Subcutaneous adipose tissue (tissue), 4 donors: ENCODE data around the gene RGS9. TPM values are rescaled to one million over a fixed set of nuclear protein-coding genes. Genes with fewer than 3 reads are reported as not detected.

Experiments used
- total RNA-seq, 4 donors: library from RNA; depleted of rRNA; stranded (reverse); fragments of >200 nt; gene quantifications; one replicate each; pipeline ENCODE4 v1.1.0, GENCODE V29; 2016
- TF ChIP-seq, protein P1 (sequence below): fragments of 450-650 bp; IDR thresholded peaks from one replicate; pipeline ENCODE4 v1.5.1; 2016; ENCODE audit warnings: low read depth, mild to moderate bottlenecking, control low read depth, antibody characterized with exemption, moderate library complexity

Gene RGS9
- total RNA-seq, 4 donors from 2014 or later, result 1.5 to 7.5 (median 3.3) TPM

DNA sequence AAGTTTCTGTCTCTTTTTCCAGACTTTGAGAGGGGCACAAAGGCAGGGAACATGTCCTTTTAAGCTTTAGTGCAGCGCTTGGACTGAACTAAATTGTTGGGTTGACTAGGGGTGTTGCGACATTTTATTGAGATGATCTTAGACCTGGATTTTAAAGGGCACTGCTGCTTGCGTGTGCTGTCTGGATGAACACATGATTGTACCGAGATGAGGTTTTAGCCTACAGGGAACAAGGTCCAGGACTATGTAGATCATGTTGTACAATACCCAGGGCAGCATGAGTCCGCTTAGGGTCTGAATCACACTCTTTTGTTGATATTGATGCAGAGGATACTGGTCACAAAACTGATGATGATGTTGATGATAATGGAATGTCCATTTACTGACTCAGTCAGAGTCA is 5.2 kb upstream of the RGS9 start:
- TF ChIP-seq, protein P1, sequence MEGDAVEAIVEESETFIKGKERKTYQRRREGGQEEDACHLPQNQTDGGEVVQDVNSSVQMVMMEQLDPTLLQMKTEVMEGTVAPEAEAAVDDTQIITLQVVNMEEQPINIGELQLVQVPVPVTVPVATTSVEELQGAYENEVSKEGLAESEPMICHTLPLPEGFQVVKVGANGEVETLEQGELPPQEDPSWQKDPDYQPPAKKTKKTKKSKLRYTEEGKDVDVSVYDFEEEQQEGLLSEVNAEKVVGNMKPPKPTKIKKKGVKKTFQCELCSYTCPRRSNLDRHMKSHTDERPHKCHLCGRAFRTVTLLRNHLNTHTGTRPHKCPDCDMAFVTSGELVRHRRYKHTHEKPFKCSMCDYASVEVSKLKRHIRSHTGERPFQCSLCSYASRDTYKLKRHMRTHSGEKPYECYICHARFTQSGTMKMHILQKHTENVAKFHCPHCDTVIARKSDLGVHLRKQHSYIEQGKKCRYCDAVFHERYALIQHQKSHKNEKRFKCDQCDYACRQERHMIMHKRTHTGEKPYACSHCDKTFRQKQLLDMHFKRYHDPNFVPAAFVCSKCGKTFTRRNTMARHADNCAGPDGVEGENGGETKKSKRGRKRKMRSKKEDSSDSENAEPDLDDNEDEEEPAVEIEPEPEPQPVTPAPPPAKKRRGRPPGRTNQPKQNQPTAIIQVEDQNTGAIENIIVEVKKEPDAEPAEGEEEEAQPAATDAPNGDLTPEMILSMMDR, result no peak

DNA sequence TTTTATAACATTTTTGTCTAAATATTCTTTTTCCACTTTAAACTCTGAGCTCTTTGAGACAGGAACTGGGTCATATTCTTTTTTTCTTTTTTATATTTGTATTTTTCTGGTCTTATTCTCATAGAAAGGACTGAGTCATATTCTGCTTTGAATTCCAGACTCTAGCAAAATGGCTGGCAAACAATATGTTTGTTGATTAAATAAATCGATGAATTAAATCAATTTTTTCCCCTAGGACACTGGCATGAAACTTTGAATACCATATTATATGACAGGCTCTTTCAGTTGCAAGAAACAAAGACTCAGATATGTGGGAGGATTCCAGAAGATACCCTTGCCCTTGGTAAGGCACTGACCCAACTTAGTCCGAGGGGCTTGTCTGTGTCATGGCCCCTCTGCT is 3.1 kb upstream of the RGS9 start:
- TF ChIP-seq, protein P1, result no peak

DNA sequence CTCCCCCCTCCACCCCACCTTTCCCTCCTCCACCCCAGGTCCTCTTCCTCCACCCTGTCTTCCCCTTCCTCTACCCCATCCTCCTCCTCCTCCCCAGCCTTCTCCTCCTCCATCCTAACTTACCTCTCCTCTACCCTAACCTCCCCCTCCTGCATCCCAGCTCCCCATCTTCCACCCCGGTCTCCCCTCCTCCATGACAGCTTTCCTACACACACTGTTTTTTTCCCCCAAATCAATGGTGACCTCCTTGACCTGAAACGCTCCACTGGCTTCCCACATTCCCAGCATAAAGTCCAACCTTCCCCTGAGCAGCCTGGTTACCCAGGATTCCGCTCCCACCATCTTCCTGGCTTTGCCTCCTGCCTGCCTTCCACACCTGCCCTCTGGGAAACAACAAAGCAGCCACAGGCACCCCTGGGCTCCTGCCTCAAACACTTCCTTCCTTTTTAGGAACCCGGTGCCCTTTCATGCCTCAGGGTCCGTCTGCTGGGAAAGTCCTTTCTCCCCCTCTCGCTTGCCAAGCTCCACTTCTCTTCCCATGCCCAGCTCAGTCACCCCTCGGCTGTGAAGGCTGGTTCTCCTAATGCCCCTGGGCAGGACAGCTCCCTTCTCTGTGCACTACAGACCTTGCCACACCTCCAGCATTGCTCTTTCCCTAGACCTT is 2.1 kb downstream of the RGS9 start:
- TF ChIP-seq, protein P1, result no peak

GRCh38 chr17:65142247-65142646 is 5.1 kb downstream of the RGS9 start:
- TF ChIP-seq, protein P1, result no peak

GRCh38 chr17:65143889-65144604 is 6.9 kb downstream of the RGS9 start:
- TF ChIP-seq, protein P1, result no peak

DNA sequence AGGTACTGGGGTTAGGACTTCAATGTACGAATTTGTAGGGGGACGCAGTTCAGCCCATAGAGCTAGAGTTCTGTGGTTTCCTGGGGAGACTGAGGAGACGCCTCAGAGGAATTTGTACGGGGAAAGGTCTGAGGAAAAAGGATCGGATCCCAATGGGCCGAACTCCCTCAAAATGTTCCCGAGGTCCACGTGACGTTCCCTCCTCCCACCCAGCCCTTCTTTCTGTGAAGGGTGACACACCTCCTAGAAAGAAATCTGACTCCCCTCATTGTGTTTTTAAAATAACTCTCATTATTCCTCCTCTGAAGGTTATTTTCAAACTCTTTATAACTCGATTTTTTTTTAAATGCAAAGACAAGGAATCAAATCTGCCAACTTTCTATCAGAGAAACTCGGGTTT is 8.6 kb downstream of the RGS9 start:
- TF ChIP-seq, protein P1, result no peak

- TF ChIP-seq, protein P1, result no peak
Measured at GRCh38 chr17:65147955-65148354, 10.8 kb downstream of the RGS9 start.
